Rectal smooth muscle tissue (tissue), 1 donor: ENCODE measurements around the gene SNX25.
"Not testable (repeated sequence)": the region's sequence is repeated elsewhere in the genome, so short reads cannot be mapped to it uniquely, and the experiment has no call there.

Source experiments
- H3K27ac ChIP-seq: one replicate; pipeline ENCODE4 v1.7.0; 2013; ENCODE audit warnings: low read depth, low read length, inconsistent platforms
- H3K27me3 ChIP-seq: one replicate; pipeline ENCODE4 v1.7.0; 2013; ENCODE audit warnings: low read length; ENCODE audit not compliant: control insufficient read depth, insufficient read depth
- H3K36me3 ChIP-seq: one replicate; pipeline ENCODE4 v1.7.0; 2013; ENCODE audit warnings: low read length; ENCODE audit not compliant: control insufficient read depth, insufficient read depth
- H3K4me1 ChIP-seq: one replicate; pipeline ENCODE4 v1.7.0; 2013; ENCODE audit warnings: low read length; ENCODE audit not compliant: control insufficient read depth, insufficient read depth
- H3K4me3 ChIP-seq: one replicate; pipeline ENCODE4 v1.7.0; 2013; ENCODE audit warnings: low read length
- H3K9ac ChIP-seq: one replicate; pipeline ENCODE4 v1.7.0; 2013; ENCODE audit warnings: low read length

The SNX25 gene

DNA sequence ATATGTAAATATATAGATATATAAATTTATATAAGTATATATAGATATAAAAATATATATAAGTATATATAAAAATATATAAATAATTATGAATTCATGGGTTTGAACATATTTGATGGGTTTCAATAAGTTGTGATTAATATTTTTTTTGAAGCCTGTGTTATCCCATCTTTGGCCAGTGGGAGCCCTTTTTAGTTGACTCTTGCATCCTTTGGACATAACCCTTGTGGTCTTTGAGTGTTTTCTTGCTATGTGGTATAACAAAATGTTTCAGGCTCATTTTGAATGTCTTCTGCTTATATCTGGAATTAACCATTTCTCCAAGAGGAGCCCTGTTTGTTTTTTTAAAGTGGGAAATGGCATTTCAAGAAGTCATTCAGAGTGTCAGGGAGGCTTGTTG, 15.2 kb downstream of the SNX25 start:
- H3K9ac ChIP-seq, result no peak overlapping the region
- no peaks in the 10 kb centered on the region for H3K36me3 ChIP-seq
- H3K4me3 ChIP-seq, result no peak overlapping the region
- H3K27ac ChIP-seq, result no peak overlapping the region
- H3K4me1 ChIP-seq, result peaks cover 4% of the 10 kb centered on the region
- H3K27me3 ChIP-seq, result no peaks in the 10 kb centered on the region

DNA sequence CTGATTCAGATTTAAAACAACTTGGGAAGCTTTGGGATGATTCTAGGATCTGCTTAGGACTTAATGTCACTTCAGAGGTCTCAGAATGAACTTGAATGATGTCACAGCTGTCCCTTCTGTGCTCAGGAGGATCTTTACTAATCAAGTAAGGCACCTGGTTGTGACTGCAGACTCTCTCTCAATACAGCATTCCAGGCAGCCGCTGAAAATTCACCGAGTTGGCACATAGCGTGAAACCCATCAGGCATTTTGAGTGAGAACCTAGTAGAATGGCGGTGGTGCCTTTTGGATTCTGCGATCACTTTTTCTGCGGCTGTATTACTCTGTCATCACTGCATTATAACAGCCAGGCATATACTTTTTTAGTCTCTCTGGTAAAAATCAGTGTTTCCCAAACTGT, 16.5 kb downstream of the SNX25 start:
- H3K4me1 ChIP-seq, result no peaks in the 10 kb centered on the region
- H3K9ac ChIP-seq, result no peak overlapping the region
- H3K27ac ChIP-seq, result no peak overlapping the region
- H3K36me3 ChIP-seq, result no peaks in the 10 kb centered on the region
- H3K4me3 ChIP-seq, result no peak overlapping the region
- H3K27me3 ChIP-seq, result no peaks in the 10 kb centered on the region

DNA sequence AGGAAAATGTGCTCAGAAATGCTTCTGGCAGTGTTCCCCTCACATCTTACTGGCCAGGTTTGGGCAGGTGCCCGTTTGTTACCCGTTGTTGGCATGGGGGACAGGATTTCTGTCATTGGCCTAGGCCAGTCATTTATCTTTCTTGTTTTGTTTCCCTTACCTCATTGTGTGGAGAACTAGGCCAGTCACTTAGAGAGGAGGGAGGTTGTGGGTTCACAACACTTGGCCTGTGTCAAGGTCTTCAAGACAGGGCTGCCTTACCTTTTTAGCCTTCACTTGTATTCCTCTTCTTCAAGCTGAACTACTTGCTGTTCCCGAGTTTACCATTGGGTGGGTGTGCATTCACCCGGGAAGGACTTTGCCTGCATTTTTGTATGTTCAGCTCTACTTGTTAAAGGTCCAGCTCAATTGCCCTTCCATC, 17.7 kb downstream of the SNX25 start:
- H3K4me1 ChIP-seq, result no peaks in the 10 kb centered on the region
- H3K27ac ChIP-seq, result peak overlapping the region; percentile 30
- no peak overlapping the region for H3K4me3 ChIP-seq
- no peak overlapping the region for H3K9ac ChIP-seq
- H3K27me3 ChIP-seq, result no peaks in the 10 kb centered on the region
- H3K36me3 ChIP-seq, result no peaks in the 10 kb centered on the region

DNA sequence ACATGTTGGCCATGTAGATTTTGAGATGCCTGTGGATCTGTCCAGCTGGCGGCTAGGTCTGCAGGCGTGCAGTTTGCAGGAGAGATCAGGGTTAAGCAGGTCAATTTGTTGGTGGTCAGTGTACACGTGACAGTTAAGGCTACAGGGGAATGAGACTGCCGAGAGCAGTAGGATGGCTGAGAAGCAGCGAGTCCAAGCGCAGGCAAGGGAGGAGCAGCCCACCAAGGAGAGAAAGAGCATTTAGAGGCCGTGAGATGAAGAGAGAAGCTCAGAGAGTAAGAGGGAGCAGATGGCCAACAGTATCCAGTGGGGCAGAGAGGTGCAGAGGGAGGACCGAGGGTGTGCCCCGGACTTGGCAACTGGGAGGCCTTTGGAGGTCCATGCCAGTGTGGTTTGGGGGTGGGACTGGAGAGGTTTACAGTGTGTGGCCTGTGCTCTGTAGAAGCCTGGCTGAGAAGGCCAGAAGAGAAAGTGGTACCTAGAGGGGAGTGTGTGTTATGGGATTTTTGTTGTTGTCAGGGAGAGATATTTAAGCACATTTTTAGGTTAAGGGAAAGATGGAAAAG, 18.4 kb downstream of the SNX25 start:
- no peaks in the 10 kb centered on the region for H3K27me3 ChIP-seq
- H3K36me3 ChIP-seq, result no peaks in the 10 kb centered on the region
- peak overlapping the region; percentile 30 for H3K27ac ChIP-seq
- no peaks in the 10 kb centered on the region for H3K4me1 ChIP-seq
- H3K4me3 ChIP-seq, result no peak overlapping the region
- H3K9ac ChIP-seq, result no peak overlapping the region

DNA sequence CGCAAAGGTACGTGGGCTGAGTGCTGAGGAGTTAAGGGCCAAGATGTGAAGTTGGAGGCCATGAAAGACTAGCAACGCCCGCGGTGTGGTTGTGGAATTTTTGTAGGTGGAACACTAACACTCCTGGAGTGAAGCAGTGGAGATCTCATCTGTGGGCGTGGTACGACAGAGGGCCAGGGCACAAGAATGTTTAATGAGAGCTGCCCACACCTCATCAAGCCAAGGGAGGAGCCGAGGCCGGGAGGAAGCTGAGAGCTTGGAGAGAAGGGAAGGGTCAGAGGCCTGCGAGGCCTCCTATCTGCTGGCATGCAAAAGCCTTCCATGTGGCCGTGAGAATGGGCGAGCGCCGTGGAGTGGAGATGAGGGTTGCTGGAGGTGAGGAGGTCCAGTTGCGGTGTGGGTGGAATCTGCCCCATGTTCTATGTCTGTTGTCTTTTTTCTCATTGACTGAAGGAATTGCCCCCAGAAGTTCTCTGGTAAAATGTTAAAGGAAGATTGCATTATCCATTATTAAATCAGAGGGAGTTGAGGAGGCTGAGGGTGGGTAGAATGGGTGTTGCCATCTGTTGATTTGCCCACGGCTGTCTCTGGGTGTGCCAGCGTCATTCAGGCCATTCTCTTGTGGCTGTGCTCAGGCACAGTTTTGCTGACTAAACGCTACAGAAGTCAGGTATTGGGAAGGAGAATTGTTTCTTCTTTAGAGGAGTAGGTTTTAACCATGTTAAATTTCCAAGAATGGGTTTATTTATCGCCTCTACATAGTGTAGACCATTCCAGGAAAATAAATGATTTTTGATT, 19.8 kb downstream of the SNX25 start:
- no peak overlapping the region for H3K27ac ChIP-seq
- no peaks in the 10 kb centered on the region for H3K36me3 ChIP-seq
- no peak overlapping the region for H3K9ac ChIP-seq
- no peaks in the 10 kb centered on the region for H3K27me3 ChIP-seq
- H3K4me3 ChIP-seq, result no peak overlapping the region
- H3K4me1 ChIP-seq, result no peaks in the 10 kb centered on the region

DNA sequence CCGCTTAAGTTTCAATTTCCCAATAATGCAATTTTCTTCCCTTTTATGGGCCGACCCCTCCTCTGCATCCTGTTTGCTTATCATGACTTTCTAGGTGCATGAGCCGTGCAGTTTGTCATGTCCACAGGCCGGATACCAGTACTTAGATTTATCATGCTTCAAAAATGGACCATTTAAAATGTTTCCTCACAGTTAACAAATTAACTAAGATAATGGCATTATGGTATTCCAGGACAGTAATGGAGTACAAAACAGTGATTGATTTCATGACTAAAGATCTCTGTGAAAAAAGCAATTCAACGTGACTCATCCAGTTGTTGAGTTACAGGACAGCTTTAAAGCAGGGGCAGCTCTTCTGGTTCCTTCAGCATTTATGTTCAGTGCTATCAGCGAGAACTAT, 23.0 kb downstream of the SNX25 start:
- Histone ChIP-seq H3K27me3 (no peaks in the 10 kb centered on the region), H3K4me3 (no peak overlapping the region), H3K36me3 (no peaks in the 10 kb centered on the region), H3K4me1 (no peaks in the 10 kb centered on the region), H3K9ac (no peak overlapping the region), H3K27ac (no peak overlapping the region)

DNA sequence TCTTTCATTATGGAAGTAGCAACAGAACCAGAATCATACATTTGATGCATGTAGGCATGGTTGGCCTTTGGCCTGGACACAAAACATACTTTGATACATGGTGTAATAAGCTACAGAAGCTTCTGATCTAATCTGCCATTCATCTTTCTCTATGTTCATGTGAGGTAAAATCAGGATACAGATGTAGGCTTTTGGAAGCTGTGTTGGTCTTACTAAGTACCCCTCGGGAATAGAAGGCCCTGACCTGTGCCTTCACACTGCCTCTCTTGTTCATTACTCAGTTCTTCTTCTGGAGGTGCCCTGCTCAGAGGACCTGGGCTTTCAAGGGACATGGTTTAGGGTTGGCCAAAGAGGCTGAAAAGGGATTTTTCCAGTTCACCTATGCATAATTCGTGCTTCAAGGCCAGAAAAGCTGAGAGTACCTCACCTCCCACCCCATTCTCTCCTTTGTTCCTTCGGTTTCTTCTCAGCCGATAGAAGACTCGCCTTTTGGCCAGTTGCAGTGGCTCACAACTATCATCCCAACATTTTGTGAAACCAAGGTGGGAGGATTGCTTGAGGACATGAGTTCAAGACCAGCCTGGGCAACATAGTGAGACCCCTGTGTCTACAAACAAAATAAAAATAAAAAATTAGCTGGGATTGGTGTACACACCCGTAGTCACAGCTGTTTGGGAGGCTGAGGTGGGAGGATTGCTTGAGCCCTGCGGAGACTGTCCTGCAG, 25.9 kb downstream of the SNX25 start:
- Histone ChIP-seq H3K4me1 (no peaks in the 10 kb centered on the region), H3K27ac (peak overlapping the region; percentile 14), H3K4me3 (no peak overlapping the region), H3K36me3 (no peaks in the 10 kb centered on the region), H3K9ac (no peak overlapping the region), H3K27me3 (no peaks in the 10 kb centered on the region)

DNA sequence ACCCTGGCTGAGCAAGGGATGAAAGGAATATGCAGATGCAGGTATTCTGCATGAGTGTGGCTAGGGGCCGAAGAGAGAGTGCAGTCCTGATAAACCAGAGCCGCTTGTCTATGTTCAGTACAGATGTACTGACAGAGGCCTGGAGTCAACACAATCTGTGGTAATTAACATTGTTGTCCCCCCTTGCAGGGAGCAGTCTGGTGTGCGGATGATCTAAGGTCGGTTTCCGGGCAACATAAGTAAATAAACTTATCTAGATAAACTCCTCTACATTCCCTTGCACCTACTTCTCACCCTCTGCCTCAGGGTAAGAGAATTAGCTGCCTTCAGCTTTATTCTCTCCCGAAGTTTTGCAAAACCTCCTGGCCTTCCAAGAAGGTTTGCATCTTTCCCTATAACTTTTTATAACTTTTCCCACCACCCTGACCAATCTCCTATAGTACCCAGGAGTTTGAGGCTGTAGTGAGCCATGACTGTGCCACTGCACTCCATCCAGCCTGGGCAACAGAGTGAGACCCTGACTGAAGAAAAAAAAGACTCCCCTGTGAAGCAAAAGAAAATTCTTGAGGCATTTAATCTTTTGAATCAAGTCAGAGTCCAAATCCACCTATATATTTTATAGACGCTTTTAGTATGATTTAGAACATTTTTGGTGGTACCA, 26.6 kb downstream of the SNX25 start:
- H3K27me3 ChIP-seq, result no peaks in the 10 kb centered on the region
- no peak overlapping the region for H3K9ac ChIP-seq
- H3K27ac ChIP-seq, result peak overlapping the region; percentile 14
- no peaks in the 10 kb centered on the region for H3K36me3 ChIP-seq
- no peaks in the 10 kb centered on the region for H3K4me1 ChIP-seq
- no peak overlapping the region for H3K4me3 ChIP-seq

DNA sequence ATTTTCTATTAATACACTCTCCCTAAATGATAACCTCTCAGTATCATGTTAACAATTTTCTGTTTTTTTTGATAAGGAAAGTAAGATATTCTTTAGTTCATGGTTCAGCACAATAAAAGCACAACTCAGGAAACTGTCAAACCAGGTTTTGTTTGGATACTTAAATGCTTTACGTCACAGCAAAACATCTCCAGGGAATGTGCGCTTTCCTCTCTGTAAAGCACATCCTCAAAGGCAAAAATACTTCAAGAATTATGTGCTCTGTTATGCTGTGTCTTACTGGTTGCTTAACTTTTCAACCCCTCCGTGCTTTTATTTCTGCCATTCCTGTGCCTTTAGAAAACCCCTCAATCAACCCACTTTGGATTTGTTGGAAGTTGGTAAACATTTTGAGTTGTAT, 27.8 kb downstream of the SNX25 start:
- Histone ChIP-seq H3K4me3 (no peak overlapping the region), H3K27me3 (no peaks in the 10 kb centered on the region), H3K36me3 (no peaks in the 10 kb centered on the region), H3K9ac (no peak overlapping the region), H3K27ac (no peak overlapping the region), H3K4me1 (no peaks in the 10 kb centered on the region)

DNA sequence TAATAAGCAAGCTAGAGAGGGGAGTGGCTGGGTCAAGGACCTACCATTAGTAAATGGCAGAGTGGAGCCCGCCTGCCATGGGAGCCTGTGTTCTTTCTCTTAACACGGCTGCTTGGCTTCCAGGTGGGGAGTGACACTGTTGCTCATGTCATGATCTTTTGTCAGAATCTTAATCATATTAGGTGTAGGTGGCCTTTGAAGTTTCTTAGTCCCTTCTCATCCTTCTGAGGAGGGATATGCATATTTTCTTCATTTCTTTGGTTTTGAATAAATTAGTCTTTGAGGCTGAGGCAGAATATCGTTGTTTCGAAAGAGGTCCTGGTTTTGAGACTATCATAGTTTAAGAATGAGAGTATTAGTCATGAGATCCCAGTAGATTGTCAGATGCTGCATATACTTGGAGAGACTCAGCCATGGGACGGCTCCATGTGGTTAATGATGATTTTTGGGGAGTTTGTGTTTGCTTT, 28.9 kb downstream of the SNX25 start:
- no peaks in the 10 kb centered on the region for H3K4me1 ChIP-seq
- no peak overlapping the region for H3K9ac ChIP-seq
- no peak overlapping the region for H3K4me3 ChIP-seq
- no peaks in the 10 kb centered on the region for H3K27me3 ChIP-seq
- H3K27ac ChIP-seq, result no peak overlapping the region
- no peaks in the 10 kb centered on the region for H3K36me3 ChIP-seq

DNA sequence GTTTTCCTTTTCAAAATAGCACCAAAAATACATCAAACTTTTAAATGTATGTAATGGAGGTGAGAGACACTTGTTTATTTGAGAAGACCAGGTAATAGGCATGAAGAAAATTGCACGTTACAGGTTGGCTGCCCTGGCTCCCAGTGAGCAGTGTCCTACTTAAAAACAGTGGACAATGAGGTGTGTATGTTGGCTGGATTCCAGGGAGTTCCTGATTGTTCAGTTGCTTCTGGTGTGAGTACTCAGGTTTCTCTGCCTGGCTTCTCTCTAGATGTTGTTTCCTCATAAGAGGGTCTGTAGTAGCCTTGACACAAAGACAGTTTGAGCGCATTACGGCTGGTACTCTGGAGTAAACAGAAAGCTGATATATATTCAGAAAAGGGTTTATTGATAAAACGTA, 29.4 kb downstream of the SNX25 start:
- Histone ChIP-seq H3K27me3 (no peaks in the 10 kb centered on the region), H3K4me3 (no peak overlapping the region), H3K36me3 (no peaks in the 10 kb centered on the region)

DNA sequence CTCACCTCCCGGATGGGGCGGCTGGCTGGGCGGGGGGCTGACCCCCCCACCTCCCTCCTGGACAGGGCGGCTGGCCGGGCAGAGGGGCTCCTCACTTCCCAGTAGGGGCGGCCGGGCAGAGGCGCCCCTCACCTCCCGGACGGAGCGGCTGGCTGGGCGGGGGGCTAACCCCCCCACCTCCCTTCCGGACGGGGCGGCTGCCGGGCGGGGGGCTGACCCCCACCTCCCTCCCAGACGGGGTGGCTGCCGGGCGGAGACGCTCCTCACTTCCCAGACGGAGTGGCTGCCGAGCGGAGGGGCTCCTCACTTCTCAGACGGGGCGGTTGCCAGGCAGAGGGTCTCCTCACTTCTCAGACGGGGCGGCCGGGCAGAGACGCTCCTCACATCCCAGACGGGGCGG, 31.1 kb downstream of the SNX25 start:
- H3K9ac ChIP-seq, H3K4me3 ChIP-seq, H3K27me3 ChIP-seq, H3K36me3 ChIP-seq, H3K27ac ChIP-seq, H3K4me1 ChIP-seq: not testable (repeated sequence)

More for the DNA sequence above, 29.4 kb downstream of the SNX25 start:
- Histone ChIP-seq H3K9ac (no peak overlapping the region), H3K27ac (no peak overlapping the region), H3K4me1 (no peaks in the 10 kb centered on the region)
